Stimulated activated CD4-positive, alpha-beta T cell treated with anti-CD3 and anti-CD28 coated beads, Interleukin-4, amount 100 ng/mL, for 1 hour (primary cell): ENCODE results near the gene CABCOCO1.

ENCODE experiments used
- DNase-seq: peaks from one replicate; pipeline ENCODE4 v3.0.0-alpha.2; 2020

The CABCOCO1 gene, protein sequence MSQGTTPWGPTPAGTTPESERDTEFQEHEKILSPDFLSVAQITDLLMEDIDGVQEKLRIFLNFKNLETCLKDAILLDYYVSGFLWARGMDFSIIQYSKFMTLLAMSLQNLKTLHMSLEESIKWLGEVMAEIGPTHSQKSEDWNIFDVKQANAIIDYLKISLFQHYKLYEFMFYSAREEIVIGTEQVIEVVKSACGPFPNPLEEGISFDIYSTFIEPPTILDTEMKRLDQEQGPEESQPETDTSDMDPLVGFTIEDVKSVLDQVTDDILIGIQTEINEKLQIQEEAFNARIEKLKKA

GRCh38 chr10:61662794-61663259, at the start of gene CABCOCO1:
CABCOCO1 (plus strand) TSS chr10:61662929; CDS start chr10:61662973, 44 bp downstream.
- no peak for DNase-seq

GRCh38 chr10:61613665-61614064, 49.1 kb upstream of the CABCOCO1 start:
- DNase-seq = no peak

DNA sequence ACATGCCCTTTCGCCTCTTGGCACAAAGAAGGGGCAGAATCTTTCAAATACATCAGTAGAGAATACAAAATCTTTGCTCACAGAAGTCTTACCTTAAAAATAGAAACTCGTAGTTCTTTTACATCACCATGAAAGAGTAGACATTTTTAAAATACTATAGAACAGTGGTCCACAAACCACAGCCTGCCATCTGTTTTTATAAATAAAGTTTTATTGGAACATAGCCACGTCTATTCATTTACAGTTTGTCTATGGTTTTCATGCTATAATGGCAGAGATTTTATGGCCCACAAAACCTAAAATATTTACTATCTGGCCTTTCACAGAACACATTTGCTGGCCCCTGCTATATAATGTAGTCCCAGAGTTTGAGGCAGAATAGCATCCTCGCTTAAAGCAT, 46.1 kb upstream of the CABCOCO1 start:
- no peak for DNase-seq

DNA sequence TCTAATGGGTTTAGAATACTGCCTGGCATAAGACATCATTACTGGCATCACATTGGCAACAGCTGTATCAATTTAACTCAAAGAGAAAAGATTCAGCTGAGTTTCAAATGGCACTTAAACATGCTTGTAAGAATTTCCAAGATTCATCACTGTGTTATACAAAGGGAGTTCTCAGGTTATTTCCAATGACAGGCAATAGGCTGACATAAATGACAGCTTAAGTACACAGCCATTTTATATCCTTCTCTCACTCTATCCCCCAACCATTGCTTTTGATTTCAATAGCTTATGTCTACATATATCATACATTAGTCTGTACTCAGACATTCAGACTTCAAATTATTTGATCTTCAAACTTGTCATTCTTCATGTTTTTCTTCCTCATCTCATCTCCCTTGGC, 45.5 kb upstream of the CABCOCO1 start:
- DNase-seq = no peak

- no peak for DNase-seq
These were observed 45.1 kb upstream of the CABCOCO1 start for GRCh38 chr10:61617586-61617985.

- no peak for DNase-seq
These were observed 44.3 kb upstream of the CABCOCO1 start for GRCh38 chr10:61618388-61618961.

- no peak for DNase-seq
These were observed 42.2 kb upstream of the CABCOCO1 start for GRCh38 chr10:61620506-61620905.

GRCh38 chr10:61621605-61622051, 41.1 kb upstream of the CABCOCO1 start:
- no peak for DNase-seq

GRCh38 chr10:61623161-61623560, 39.6 kb upstream of the CABCOCO1 start:
- no peak for DNase-seq

DNA sequence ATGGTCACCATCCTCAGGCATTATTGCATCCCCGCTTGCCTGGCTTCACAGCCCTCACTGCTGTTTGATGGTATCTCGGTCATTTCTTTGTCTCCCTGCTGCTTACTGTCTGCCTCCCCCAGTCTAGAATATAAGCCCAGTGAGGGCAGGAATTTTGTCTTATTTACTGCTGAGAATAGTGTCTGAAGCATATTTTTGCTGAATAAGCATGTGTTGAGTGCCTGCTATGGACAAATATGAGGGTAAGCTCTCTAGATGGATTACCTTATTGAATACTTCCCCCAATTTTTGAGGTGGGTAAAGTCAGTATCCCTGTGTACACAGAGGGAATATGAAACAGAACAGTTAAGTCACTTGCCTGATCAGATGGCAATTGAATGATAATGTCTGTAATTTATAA, 36.5 kb upstream of the CABCOCO1 start:
- DNase-seq = no peak

DNA sequence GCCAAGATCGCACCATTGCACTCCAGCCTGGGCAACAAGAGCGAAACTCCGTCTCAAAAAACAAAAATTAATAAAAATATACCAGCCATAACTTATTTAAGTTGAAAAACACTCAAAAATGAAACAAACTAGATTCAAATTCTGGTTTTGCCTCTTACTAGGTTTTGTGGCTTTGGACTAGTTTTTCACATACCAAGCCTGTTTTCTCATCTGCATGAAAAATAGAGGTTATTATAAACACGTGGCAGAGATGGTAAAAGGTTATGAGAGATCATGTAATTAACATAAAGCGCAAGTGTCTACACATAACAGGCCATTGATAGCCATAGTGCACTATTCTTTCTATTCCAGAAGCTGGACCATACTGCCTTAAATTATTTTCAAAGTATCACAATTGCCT, 35.5 kb upstream of the CABCOCO1 start:
- DNase-seq = no peak

- DNase-seq = no peak
These were observed 34.4 kb upstream of the CABCOCO1 start for GRCh38 chr10:61628151-61628874.

DNA sequence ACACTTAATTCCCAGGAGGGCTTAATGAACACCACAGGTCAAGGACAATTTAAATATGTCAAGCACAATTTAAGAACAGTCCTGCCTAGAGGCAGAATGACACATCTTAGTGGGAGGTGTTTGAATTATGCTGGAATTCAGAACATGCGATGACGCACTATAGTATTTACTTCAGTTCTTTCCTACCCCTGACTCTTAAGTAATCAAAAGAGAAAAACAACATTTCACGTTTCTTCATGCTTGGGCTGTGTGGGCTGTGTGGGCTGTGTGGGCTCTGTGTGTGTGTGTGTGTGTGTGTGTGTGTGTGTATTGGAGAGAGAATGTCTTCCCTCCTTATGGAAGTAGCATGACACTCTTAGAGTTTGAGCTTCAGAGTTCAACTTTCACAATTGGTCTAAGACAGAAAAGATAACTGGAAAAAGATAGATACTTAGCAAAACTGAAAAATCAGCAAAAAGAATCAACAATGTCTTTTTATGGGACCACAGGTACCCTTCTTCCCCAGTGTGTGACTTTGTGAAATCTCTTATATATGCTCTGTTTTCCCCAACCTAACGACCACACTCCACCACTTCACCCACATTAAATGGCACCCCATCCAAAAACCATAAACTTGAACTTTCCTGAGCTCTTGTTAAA, 33.7 kb upstream of the CABCOCO1 start:
- DNase-seq = no peak

DNA sequence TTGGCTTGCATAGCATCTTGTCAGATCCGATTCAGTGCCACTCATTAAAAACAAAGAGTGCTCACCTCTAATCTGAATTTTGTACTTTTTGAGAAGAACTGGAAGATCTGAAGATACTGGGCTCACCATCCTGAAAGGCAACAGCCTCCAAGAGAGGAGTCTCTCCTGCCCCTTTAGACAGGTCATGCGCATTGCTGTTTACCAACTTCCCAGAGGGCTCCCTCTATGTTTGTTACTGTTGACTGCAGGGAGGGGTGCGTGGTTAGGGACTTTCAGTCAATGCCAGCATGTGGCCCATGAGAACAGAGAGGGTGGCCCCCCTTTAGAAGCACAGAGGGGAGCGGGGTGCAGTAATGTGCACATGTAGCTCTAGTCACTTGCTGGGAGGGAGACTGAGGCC, 33.2 kb upstream of the CABCOCO1 start:
- no peak for DNase-seq

DNA sequence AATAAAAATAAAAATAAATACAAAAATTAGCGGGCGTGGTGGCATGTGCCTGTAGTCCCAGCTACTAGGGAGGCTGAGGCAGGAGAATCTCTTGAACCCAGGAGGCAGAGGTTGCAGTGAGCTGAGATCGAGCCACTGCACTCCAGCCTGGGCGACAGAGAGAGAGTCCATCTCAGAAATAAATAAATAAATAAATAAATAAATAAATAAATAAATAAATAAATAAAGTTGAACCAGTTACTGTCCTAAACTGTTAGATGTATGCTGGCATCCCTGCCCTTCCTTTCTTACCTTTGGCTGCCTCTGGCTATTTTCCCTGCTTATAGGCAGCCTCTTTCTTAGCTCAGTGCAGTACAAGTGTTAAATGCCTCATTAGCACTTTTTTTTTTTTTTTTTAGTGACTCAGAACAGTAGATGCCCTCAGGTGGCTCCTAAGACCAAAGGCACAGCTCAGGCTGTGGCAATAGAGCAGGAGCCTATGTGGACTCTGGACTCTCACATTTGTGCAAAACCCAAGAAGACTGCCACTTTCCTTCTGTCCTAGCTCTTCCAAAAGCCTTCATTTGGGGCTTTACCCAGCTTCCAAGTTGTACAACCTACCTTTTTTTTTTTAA, 30.6 kb upstream of the CABCOCO1 start:
- no peak for DNase-seq

DNA sequence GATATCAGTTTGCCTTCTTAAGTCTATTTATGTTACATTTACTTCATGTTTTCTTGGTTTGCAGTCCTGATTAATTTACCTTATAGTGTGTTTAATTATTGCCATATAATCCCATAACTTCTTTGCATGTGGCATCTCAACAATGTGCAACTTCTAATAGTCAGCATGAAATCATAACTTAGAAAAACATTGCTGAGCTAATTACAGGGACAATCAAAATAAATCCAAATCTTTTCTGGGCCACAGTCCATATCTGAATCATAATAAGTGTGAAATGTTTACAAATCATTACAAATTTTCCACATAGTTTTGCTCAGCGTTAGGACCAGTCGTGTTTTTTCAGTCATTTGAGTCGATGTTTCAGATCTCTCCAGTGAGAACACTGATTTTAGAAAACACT, 29.1 kb upstream of the CABCOCO1 start:
- DNase-seq = no peak

DNA sequence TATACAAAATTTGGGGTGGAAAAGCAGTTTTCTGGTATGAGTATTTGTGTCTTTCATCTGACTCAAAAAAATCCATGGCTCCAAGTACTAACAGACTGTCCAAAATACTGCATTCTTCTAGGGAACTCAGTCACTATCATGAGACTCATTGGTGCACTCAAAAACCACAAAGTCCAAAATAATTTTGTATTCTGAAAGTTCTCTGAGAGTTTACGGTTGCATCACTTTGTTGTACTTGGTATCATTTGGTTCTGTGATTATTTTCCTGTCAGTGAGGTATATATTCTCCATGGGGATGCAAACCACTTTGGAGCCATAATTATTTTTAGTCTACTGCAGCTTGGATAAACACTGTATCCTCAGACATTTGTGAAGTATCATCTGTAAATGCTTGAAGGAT, 28.0 kb upstream of the CABCOCO1 start:
- no peak for DNase-seq

DNA sequence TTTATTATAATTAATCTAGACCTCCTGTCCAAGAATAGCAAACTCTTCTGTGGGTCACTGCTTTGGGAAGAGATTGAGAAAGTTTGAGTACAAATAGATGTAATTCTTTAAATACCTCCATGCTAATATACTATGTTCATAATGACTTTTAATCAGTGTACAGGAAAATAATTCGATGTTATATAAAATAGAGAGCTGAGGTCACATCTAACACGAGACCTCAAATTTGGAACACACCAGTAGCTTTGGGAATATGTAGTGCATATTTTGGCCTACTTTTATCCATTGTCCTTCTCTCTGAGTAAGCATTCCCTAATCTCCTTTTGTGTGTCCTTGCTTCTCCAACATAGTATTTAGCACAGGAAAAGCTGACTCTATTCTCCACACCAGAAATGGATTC, 27.3 kb upstream of the CABCOCO1 start:
- DNase-seq = no peak

GRCh38 chr10:61635932-61636331, 26.8 kb upstream of the CABCOCO1 start:
- no peak for DNase-seq

DNA sequence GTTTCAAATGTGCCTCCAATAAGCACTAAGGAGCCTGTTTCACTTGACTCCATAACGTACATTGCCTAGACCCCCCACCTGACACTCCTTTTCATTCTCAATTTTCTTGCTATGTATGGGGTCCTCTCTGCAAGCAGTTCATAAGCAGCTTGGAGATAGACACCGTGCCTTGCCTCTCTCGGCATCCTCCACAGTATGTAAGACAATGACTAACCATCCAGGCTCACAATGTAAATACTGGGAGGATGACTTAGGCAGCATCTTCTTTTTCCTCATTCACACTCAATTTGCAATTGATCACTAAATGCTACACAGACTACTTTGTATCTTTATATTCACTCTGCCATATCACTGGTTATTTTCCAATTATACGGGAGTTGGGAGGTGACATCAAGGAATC, 22.8 kb upstream of the CABCOCO1 start:
- DNase-seq = no peak

DNA sequence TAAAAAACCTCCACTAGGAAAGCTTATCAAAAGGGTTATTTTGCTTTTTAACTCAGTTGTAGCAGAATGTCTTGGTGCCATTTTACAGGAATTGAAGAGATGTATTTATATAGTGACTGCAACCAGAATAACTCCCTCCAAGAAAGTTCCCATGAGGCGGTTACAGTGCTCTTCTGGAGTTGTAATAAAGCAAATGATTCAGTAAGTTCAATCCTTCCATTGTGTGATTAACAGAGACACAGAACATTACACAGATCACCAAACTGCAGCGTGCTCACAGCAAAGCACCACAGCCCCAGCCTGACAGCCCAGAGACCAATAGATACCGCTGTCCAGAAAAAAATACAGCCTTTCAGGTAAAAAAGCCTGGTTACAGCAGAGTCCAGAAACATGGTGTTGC, 21.9 kb upstream of the CABCOCO1 start:
- no peak for DNase-seq

DNA sequence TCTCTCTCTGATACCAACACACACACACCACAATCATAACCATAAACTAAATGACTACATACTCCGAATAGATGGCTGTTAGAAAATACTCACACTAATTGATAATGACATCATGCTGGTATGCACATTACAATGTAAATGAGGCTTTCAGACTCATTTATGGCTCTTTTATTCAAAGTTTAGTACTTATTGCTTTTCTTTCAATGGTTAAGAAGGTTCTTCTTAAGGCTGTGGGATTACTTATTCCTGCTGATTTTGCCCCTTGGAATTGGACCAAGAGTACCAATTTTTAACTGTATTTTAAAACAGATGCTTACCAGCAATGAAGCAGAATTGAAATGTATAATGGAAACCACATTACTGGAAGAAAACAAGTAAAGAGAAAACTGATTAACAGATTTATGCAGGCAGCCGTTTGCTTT, 20.6 kb upstream of the CABCOCO1 start:
- DNase-seq = no peak

GRCh38 chr10:61642676-61643075, 20.1 kb upstream of the CABCOCO1 start:
- no peak for DNase-seq
